GM18499 (cell line): ENCODE data around the gene ZMYND12.

Source experiments
- ATAC-seq: cut with Tn5 transposase; IDR thresholded peaks from one replicate; pipeline ENCODE4 v1.9.1; 2021; ENCODE audit warnings: moderate number of reproducible peaks; ENCODE audit not compliant: insufficient read depth, unreplicated experiment

The ZMYND12 gene

GRCh38 chr1:42449256-42449655 lies 6.6 kb downstream of the ZMYND12 start:
- no peak for ATAC-seq

- ATAC-seq = no peak
These were observed 13.2 kb downstream of the ZMYND12 start for GRCh38 chr1:42442662-42443061.

GRCh38 chr1:42439940-42440339 lies 15.9 kb downstream of the ZMYND12 start:
- no peak for ATAC-seq

DNA sequence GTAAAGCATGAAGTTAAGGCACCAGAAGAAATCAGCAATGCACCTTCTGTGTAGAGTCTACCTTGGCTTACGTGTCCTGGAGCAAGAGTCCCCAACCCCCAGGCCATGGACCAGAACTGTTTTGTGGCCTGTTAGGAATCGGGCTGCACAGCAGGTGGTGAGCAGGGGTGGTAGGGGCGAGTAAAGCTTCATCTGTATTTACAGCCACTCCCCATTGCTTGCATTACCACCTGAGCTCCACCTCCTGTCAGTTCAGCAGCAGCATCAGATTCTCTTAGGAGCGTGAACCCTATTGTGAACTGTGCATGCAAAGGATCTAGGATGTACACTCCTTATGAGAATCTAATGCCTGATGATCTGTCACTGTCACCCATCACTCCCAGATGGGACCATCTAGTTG lies 21.5 kb downstream of the ZMYND12 start:
- ATAC-seq = no peak

GRCh38 chr1:42433369-42433768 lies 22.5 kb downstream of the ZMYND12 start:
- no peak for ATAC-seq

GRCh38 chr1:42432714-42433113 lies 23.1 kb downstream of the ZMYND12 start:
- ATAC-seq = no peak

DNA sequence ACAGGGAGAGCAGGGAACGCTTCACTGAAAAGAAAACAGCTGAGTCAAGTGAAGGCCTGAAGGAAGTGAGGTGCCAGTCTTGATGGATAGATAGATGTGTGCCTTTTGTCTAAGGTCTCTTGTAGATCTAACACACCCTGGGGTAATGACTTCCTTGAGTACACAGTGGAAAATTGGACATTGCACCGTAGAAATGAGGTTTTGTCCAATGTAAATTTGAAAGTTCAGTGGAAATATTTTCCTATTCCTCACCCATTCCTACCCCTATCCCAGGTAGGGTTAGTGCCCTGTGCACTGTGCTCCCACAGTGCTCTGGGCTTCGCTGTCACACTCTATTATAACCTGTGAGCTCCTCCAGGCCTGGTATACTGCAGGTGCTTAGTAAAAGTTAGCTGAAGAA lies 24.3 kb downstream of the ZMYND12 start:
- ATAC-seq = no peak

GRCh38 chr1:42430286-42431135 lies 25.3 kb downstream of the ZMYND12 start:
- no peak for ATAC-seq

- no peak for ATAC-seq
These were observed 26.2 kb downstream of the ZMYND12 start for GRCh38 chr1:42429603-42430002.

- ATAC-seq = no peak
These were observed 28.6 kb downstream of the ZMYND12 start for GRCh38 chr1:42427240-42427639.

GRCh38 chr1:42424201-42424600 lies 31.6 kb downstream of the ZMYND12 start:
- ATAC-seq = no peak

DNA sequence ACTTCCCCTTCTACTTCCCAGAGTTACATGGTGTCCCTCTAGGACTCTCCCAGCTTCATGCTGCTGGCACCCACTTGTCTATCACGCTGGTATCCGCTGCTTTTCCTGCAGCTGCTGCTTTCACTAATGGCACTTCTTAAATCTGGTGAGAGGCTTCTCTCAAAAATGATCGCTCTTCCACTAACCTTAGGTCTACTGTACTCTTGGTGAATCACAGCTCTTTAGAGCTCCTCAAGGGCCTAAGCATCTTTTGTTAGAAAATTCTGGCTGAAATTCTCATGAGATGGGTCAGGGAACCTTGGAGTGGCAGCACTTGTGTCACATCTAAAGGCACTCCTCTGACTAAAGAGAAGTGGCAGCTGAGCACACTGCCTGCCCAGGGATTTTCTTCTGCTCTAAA lies 32.1 kb downstream of the ZMYND12 start:
- ATAC-seq = no peak

GRCh38 chr1:42422737-42423136 lies 33.1 kb downstream of the ZMYND12 start:
- no peak for ATAC-seq

DNA sequence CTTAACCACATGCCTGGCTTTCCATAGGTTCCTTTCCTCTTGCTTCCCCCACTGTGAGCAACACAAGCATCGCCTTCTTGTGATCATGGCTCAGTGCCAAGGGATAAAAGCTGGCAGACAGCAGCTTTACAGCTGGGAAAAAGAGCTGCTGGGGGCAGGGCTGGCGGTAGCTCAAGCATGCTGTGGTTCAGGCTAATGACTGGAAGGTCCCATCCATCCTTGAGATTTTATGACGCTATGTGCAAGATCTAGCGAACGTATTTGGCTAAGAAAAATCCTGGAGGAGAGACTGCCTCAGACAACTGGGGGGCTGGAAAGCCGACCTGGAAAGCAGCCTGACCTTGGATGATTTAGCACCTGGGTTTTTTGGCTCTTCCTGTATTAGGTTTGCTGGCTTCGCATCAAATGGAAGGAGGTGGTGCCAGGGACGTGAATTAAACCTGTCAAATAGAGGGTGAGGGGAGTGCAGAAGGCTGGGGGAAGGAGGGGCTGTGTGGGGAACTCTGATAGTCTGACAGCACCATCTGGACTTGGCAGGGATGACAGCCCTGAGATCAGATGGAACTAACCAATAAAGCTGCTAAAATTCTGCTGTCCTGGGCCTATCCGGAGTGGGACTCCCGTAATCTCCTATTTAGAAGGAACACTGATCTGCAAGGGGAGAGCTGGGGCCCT lies 34.8 kb downstream of the ZMYND12 start:
- no peak for ATAC-seq

DNA sequence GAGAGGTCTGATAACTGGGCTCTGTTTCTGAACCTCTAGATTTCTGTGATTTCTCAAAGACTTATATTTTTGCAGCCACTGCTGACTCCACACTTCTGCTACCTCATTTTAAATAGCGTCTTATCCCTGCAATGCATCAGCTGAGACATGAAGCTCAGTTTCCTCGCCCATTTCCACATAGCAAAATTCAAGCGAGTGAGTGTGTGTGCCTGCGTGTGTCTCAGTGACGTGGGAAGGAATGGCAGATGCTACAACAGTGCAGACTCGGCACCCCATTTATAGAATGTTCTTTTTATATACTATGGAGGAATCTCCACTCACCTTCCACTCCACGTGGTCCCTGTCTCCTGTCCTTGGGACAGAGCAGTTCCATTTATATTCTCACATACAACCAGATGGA lies 35.7 kb downstream of the ZMYND12 start:
- no peak for ATAC-seq

GRCh38 chr1:42419126-42419821 lies 36.5 kb downstream of the ZMYND12 start:
- ATAC-seq = no peak

- ATAC-seq = no peak
These were observed 37.3 kb downstream of the ZMYND12 start for GRCh38 chr1:42418516-42418915.

DNA sequence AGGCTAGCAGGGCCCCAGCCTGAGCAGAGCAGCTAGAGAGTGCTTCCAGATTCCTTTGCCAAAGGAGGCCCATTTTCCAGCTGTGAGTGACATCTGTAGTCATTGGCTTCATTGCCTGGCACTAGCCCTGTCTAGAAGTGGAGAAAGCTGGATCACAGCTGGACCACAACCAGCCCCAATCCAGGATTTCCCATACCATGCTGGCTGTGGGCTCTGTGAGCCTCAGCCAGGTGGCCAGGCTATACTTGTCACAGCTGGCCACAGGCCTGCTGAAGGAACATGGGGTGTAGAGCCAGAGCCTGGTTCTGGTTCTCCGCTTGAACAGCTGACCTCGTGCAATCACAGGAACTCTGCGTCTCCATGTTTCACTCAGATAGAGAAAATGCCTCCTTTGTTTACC lies 38.7 kb downstream of the ZMYND12 start:
- no peak for ATAC-seq

GRCh38 chr1:42414551-42415496 lies 41.0 kb downstream of the ZMYND12 start:
- no peak for ATAC-seq

GRCh38 chr1:42403880-42404400 lies 51.9 kb downstream of the ZMYND12 start:
- no peak for ATAC-seq
